AG04450 (cell line): ENCODE data around the gene NRM. TPM values are rescaled to one million over a fixed set of nuclear protein-coding genes. Genes with fewer than 3 reads are reported as not detected.
"Not testable (repeated sequence)": the region's sequence is repeated elsewhere in the genome, so short reads cannot be mapped to it uniquely, and the experiment has no call there.

Experiments
- CTCF ChIA-PET: fragments of 300-600, 350-600 bp; formaldehyde crosslinking; extraction: SDS; loops from one replicate; lab custom pipeline; 2022; ENCODE audit warnings: antibody characterized with exemption, inconsistent platforms; lab: Charles Lee
- POLR2A ChIA-PET: fragments of 350-600 bp; formaldehyde crosslinking; extraction: SDS; loops from one replicate; lab custom pipeline; 2021; ENCODE audit warnings: antibody characterized with exemption, inconsistent platforms; lab: Yijun Ruan, JAX
- DNase-seq: peaks from one replicate; pipeline ENCODE4 v3.0.0-alpha.2; 2011; ENCODE audit warnings: low read depth, low spot score
- H3K27ac ChIP-seq: one replicate; pipeline ENCODE4 v1.5.1; 2012; ENCODE audit warnings: low read depth, low read length, control low read depth
- H3K27me3 ChIP-seq: one replicate; pipeline ENCODE4 v1.6.0; 2012; ENCODE audit warnings: low read length; ENCODE audit not compliant: control insufficient read depth, insufficient read depth
- H3K4me3 ChIP-seq: 2 replicates; pipeline ENCODE4 v1.5.1; 2011; ENCODE audit warnings: mild to moderate bottlenecking, low read depth, low read length, control low read depth
- H3K9me3 ChIP-seq: 2 replicates; pipeline ENCODE4 v1.5.1; 2012; ENCODE audit warnings: low read length; ENCODE audit not compliant: control insufficient read depth, insufficient read depth
- CTCF ChIP-seq: IDR thresholded peaks from 2 replicates; pipeline ENCODE4 v1.5.1; 2011; ENCODE audit warnings: low read depth, low read length, control low read depth, inconsistent platforms
- polyA plus RNA-seq: library from polyadenylated mRNA; depleted of rRNA; stranded (reverse); fragments of >200 nt; gene quantifications from 2 replicates; pipeline ENCODE4 v1.2.3, GENCODE V29; 2011

The NRM gene
- polyA plus RNA-seq, 1 experiment = 14.6 TPM

- Histone ChIP-seq H3K4me3 (peak within 1 kb of the TSS; percentile 85), H3K27me3 (no peaks in the 10 kb centered on the region), H3K27ac (peak within 1 kb of the TSS; percentile 94), H3K9me3 (no peaks in the 10 kb centered on the region)
- DNase-seq = peak; percentile 94
- CTCF ChIA-PET = interaction anchor here (0.6 to 5.0 kb wide), 4 partner anchors 40 to 164 kb away, joined by 3 to 105 read pairs (median 4); partner anchors contain the start of gene DHX16
- no peak for TF ChIP-seq CTCF
- POLR2A ChIA-PET = interaction anchor here (0.7 to 4.9 kb wide), 6 partner anchors 13 to 41 kb away, joined by 3 to 43 read pairs (median 4); partner anchors contain the start of genes IER3 and NRM
These were observed 29.3 kb upstream of the NRM start, which contains the start of gene TUBB for GRCh38 chr6:30719791-30720737. Gene TUBB (plus strand): TSS chr6:30720352. CDS start chr6:30720507, 155 bp downstream.

- Histone ChIP-seq H3K9me3 (no peaks in the 10 kb centered on the region), H3K4me3 (peak overlapping the region; percentile 71), H3K27ac (peak overlapping the region; percentile 81), H3K27me3 (no peaks in the 10 kb centered on the region)
- no peak for DNase-seq
- CTCF ChIA-PET = interaction anchor here (1.2 to 2.7 kb wide), 2 partner anchors 41 to 47 kb away, joined by 5 to 9 read pairs; partner anchors contain the start of gene DHX16
- TF ChIP-seq CTCF = no peak
- POLR2A ChIA-PET = interaction anchor here (0.7 to 4.9 kb wide), 4 partner anchors 23 to 40 kb away, joined by 3 to 43 read pairs (median 4); partner anchors contain the start of gene NRM
These were observed 28.6 kb upstream of the NRM start for GRCh38 chr6:30719356-30719755.

GRCh38 chr6:30717845-30718720 lies 27.3 kb upstream of the NRM start:
- Histone ChIP-seq H3K27ac (peak overlapping the region; percentile 95), H3K4me3 (peak overlapping the region; percentile 52)
- not testable (repeated sequence) for DNase-seq, H3K27me3 ChIP-seq, H3K9me3 ChIP-seq
- ChIA-PET POLR2A (interaction anchor here (0.9 to 1.9 kb wide), 8 partner anchors 12 to 103 kb away, joined by 3 to 22 read pairs (median 5); partner anchors contain the start of gene NRM), CTCF (interaction anchor here (0.9 to 2.7 kb wide), 4 partner anchors 30 to 362 kb away, joined by 3 to 9 read pairs (median 4); partner anchors contain the start of gene DHX16)

- H3K9me3 ChIP-seq = no peaks in the 10 kb centered on the region
- peak; percentile 100 for DNase-seq
- H3K27me3 ChIP-seq = no peaks in the 10 kb centered on the region
- H3K27ac ChIP-seq = peak within 1 kb of the TSS; percentile 95
- CTCF ChIA-PET = interaction anchor here (0.5 to 2.7 kb wide), 4 partner anchors 30 to 397 kb away, joined by 3 to 9 read pairs (median 3); partner anchors contain the start of gene PSORS1C1
- H3K4me3 ChIP-seq = peak within 1 kb of the TSS; percentile 85
- peak; percentile 35 for TF ChIP-seq CTCF
- POLR2A ChIA-PET = interaction anchor here (0.8 to 1.9 kb wide), 11 partner anchors 11 to 104 kb away, joined by 3 to 22 read pairs (median 4); partner anchors contain the start of gene NRM
These were observed 26.5 kb upstream of the NRM start, which contains the start of gene MDC1 for GRCh38 chr6:30717129-30717844. Gene MDC1 (minus strand): TSS chr6:30717281. CDS start chr6:30715175, 2,106 bp downstream.
